WTC11 (cell line): Measurements from ENCODE around the gene DCX. TPM values are rescaled to one million over a fixed set of nuclear protein-coding genes. Genes with fewer than 3 reads are reported as not detected.

ENCODE experiments used
- ATAC-seq: fragments of 200-7000 bp; cut with Tn5 transposase; 2 replicates; pipeline ENCODE4 v1.10.0; 2021; ENCODE audit warnings: mild to moderate bottlenecking, moderate library complexity
- CTCF ChIA-PET: fragments of 300-600 bp; sonication (Branson Sonifier 250); formaldehyde crosslinking; loops from one replicate; lab custom pipeline; 2021; ENCODE audit warnings: antibody characterized with exemption; lab: Charles Lee
- POLR2A ChIA-PET: fragments of 350-600 bp; sonication (Branson Sonifier 250); formaldehyde crosslinking; loops from one replicate; lab custom pipeline; 2021; ENCODE audit warnings: antibody characterized with exemption; lab: Charles Lee
- DNase-seq: peaks from one replicate; pipeline ENCODE4 v3.0.0; 2021; ENCODE audit warnings: low spot score
- H3K27ac Mint-ChIP-seq: 2 replicates; pipeline ENCODE4 v1.8.0; 2021; ENCODE audit warnings: mixed read lengths
- H3K27me3 Mint-ChIP-seq: 2 replicates; pipeline ENCODE4 v1.8.0; 2021; ENCODE audit warnings: low read depth, mild to moderate bottlenecking, moderate library complexity, mixed read lengths
- H3K36me3 Mint-ChIP-seq: 2 replicates; pipeline ENCODE4 v1.8.0; 2021; ENCODE audit warnings: mixed read lengths
- H3K4me1 Mint-ChIP-seq: 2 replicates; pipeline ENCODE4 v1.8.0; 2022; ENCODE audit warnings: mixed read lengths
- H3K4me3 Mint-ChIP-seq: 2 replicates; pipeline ENCODE4 v1.8.0; 2021; ENCODE audit warnings: mild to moderate bottlenecking, moderate library complexity, mixed read lengths
- H3K9me3 Mint-ChIP-seq: 2 replicates; pipeline ENCODE4 v1.8.0; 2021; ENCODE audit warnings: mixed read lengths
- ARID4B ChIP-seq: sonication (generic); formaldehyde crosslinking; IDR thresholded peaks from 2 replicates; pipeline ENCODE4 v1.8.0; 2023; ENCODE audit warnings: missing genetic modification reagents, mild to moderate bottlenecking, borderline replicate concordance
- ATF1 ChIP-seq: sonication (generic); formaldehyde crosslinking; IDR thresholded peaks from 2 replicates; pipeline ENCODE4 v1.8.1; 2023; ENCODE audit warnings: mild to moderate bottlenecking, moderate library complexity, missing genetic modification reagents
- CTCF ChIP-seq: fragments of 200-600 bp; IDR thresholded peaks from 2 replicates; pipeline ENCODE4 v1.8.0; 2022; ENCODE audit warnings: antibody characterized with exemption
- ESRRA ChIP-seq: sonication (generic); formaldehyde crosslinking; IDR thresholded peaks from 2 replicates; pipeline ENCODE4 v1.8.1; 2022; ENCODE audit warnings: mild to moderate bottlenecking, missing genetic modification reagents, borderline replicate concordance
- FOXP4 ChIP-seq: sonication (generic); formaldehyde crosslinking; IDR thresholded peaks from 2 replicates; pipeline ENCODE4 v1.8.0; 2022; ENCODE audit warnings: mild to moderate bottlenecking, missing genetic modification reagents
- GABPB1 ChIP-seq: sonication (generic); formaldehyde crosslinking; IDR thresholded peaks from 2 replicates; pipeline ENCODE4 v1.8.1; 2023; ENCODE audit warnings: mild to moderate bottlenecking, missing genetic modification reagents
- GTF2I ChIP-seq: fragments of 250-450 bp; sonication (Bioruptor Pico); conservative IDR thresholded peaks from 2 replicates; pipeline ENCODE4 v1.4.0; 2021; ENCODE audit warnings: mild to moderate bottlenecking
- KAT7 ChIP-seq: sonication (generic); formaldehyde crosslinking; IDR thresholded peaks from 2 replicates; pipeline ENCODE4 v1.8.1; 2023; ENCODE audit warnings: missing genetic modification reagents, mild to moderate bottlenecking, borderline replicate concordance
- NFYB ChIP-seq: sonication (generic); formaldehyde crosslinking; conservative IDR thresholded peaks from 2 replicates; pipeline ENCODE4 v1.8.0; 2022; ENCODE audit warnings: low read depth, missing genetic modification reagents
- RORB ChIP-seq: fragments of 250-450 bp; sonication (Bioruptor Pico); IDR thresholded peaks from 2 replicates; pipeline ENCODE4 v1.9.0; 2021; ENCODE audit warnings: mild to moderate bottlenecking
- SOX15 ChIP-seq: fragments of 250-450 bp; sonication (Bioruptor Pico); IDR thresholded peaks from 2 replicates; pipeline ENCODE4 v1.9.0; 2021; ENCODE audit warnings: mild to moderate bottlenecking
- TCF7 ChIP-seq: sonication (generic); formaldehyde crosslinking; IDR thresholded peaks from 2 replicates; pipeline ENCODE4 v1.8.0; 2022; ENCODE audit warnings: mild to moderate bottlenecking, low read depth, missing genetic modification reagents, moderate library complexity
- TEAD1 ChIP-seq: sonication (generic); formaldehyde crosslinking; IDR thresholded peaks from 2 replicates; pipeline ENCODE4 v1.8.0; 2022; ENCODE audit warnings: mild to moderate bottlenecking, missing genetic modification reagents
- ZBTB43 ChIP-seq: sonication (generic); formaldehyde crosslinking; IDR thresholded peaks from 2 replicates; pipeline ENCODE4 v1.8.1; 2023; ENCODE audit warnings: mild to moderate bottlenecking, missing genetic modification reagents
- ZNF121 ChIP-seq: sonication (generic); formaldehyde crosslinking; IDR thresholded peaks from 2 replicates; pipeline ENCODE4 v1.8.0; 2023; ENCODE audit warnings: missing genetic modification reagents
- ZNF232 ChIP-seq: sonication (generic); formaldehyde crosslinking; IDR thresholded peaks from 2 replicates; pipeline ENCODE4 v1.8.0; 2022; ENCODE audit warnings: mild to moderate bottlenecking, missing genetic modification reagents
- ZNF317 ChIP-seq: sonication (generic); formaldehyde crosslinking; IDR thresholded peaks from 2 replicates; pipeline ENCODE4 v1.8.1; 2023; ENCODE audit warnings: low read depth, mild to moderate bottlenecking, moderate library complexity, missing genetic modification reagents, borderline replicate concordance
- ZNF416 ChIP-seq: fragments of 250-450 bp; sonication (Bioruptor Pico); IDR thresholded peaks from 2 replicates; pipeline ENCODE4 v1.9.0; 2021; ENCODE audit warnings: mild to moderate bottlenecking, inconsistent platforms
- total RNA-seq: library from RNA; stranded (reverse); gene quantifications from 3 replicates; pipeline ENCODE4 v1.2.3, GENCODE V29; 2021
- TF ChIP-seq, protein P1 (sequence below): sonication (generic); formaldehyde crosslinking; IDR thresholded peaks from 2 replicates; pipeline ENCODE4 v1.8.1; 2023; ENCODE audit warnings: mild to moderate bottlenecking, moderate library complexity, missing genetic modification reagents
- TF ChIP-seq, protein P2 (sequence below): fragments of 250-450 bp; sonication (Bioruptor Pico); IDR thresholded peaks from 2 replicates; pipeline ENCODE4 v1.9.0; 2021; ENCODE audit warnings: mild to moderate bottlenecking
- TF ChIP-seq, protein P3 (sequence below): sonication (generic); formaldehyde crosslinking; IDR thresholded peaks from 2 replicates; pipeline ENCODE4 v1.8.1; 2022; ENCODE audit warnings: missing genetic modification reagents, borderline replicate concordance

Gene DCX
- total RNA-seq, 1 experiment from 2014 or later = 2.1 TPM

GRCh38 chrX:111309083-111309482, 102.9 kb downstream of the DCX start (continued):
- TF ChIP-seq NFYB (CRISPR knock-in tag) = no peak
- TF ChIP-seq, protein P1, sequence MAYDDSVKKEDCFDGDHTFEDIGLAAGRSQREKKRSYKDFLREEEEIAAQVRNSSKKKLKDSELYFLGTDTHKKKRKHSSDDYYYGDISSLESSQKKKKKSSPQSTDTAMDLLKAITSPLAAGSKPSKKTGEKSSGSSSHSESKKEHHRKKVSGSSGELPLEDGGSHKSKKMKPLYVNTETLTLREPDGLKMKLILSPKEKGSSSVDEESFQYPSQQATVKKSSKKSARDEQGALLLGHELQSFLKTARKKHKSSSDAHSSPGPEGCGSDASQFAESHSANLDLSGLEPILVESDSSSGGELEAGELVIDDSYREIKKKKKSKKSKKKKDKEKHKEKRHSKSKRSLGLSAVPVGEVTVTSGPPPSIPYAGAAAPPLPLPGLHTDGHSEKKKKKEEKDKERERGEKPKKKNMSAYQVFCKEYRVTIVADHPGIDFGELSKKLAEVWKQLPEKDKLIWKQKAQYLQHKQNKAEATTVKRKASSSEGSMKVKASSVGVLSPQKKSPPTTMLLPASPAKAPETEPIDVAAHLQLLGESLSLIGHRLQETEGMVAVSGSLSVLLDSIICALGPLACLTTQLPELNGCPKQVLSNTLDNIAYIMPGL (CRISPR knock-in tag) = no peak
- TF ChIP-seq ZNF317 (CRISPR knock-in tag) = no peak
- TF ChIP-seq, protein P2, sequence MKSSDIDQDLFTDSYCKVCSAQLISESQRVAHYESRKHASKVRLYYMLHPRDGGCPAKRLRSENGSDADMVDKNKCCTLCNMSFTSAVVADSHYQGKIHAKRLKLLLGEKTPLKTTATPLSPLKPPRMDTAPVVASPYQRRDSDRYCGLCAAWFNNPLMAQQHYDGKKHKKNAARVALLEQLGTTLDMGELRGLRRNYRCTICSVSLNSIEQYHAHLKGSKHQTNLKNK (CRISPR knock-in tag) = no peak
- TF ChIP-seq ZBTB43 = no peak

- Mint-ChIP-seq H3K36me3 (no peaks in the 10 kb centered on the region), H3K9me3 (no peaks in the 10 kb centered on the region), H3K27me3 (peaks cover 4% of the 10 kb centered on the region), H3K4me1 (0 out of 2 replicates have a peak, but pooled peaks cover under 1% of the 10 kb centered on the region), H3K4me3 (no peak overlapping the region), H3K27ac (no peak overlapping the region)
- ChIA-PET POLR2A (no interaction called here), CTCF (no interaction called here)
- DNase-seq = no peak
- no peak for ATAC-seq
- TF ChIP-seq ZNF232 (CRISPR knock-in tag) (no peak), ZNF121 (CRISPR knock-in tag) (no peak), RORB (CRISPR knock-in tag) (no peak), SOX15 (CRISPR knock-in tag) (no peak), ZNF416 (no peak), ATF1 (CRISPR knock-in tag) (no peak), TEAD1 (CRISPR knock-in tag) (no peak), GTF2I (CRISPR knock-in tag) (no peak), FOXP4 (no peak), GABPB1 (CRISPR knock-in tag) (no peak)
- TF ChIP-seq, protein P3, sequence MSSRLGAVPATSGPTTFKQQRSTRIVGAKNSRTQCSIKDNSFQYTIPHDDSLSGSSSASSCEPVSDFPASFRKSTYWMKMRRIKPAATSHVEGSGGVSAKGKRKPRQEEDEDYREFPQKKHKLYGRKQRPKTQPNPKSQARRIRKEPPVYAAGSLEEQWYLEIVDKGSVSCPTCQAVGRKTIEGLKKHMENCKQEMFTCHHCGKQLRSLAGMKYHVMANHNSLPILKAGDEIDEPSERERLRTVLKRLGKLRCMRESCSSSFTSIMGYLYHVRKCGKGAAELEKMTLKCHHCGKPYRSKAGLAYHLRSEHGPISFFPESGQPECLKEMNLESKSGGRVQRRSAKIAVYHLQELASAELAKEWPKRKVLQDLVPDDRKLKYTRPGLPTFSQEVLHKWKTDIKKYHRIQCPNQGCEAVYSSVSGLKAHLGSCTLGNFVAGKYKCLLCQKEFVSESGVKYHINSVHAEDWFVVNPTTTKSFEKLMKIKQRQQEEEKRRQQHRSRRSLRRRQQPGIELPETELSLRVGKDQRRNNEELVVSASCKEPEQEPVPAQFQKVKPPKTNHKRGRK (CRISPR knock-in tag) = no peak
Observed at GRCh38 chrX:111308039-111308438, 104.0 kb downstream of the DCX start.

GRCh38 chrX:111302284-111302683, 109.7 kb downstream of the DCX start:
- H3K9me3 Mint-ChIP-seq = no peaks in the 10 kb centered on the region
- DNase-seq = no peak
- no peaks in the 10 kb centered on the region for H3K4me1 Mint-ChIP-seq
- ATAC-seq = no peak
- POLR2A ChIA-PET = no interaction called here
- no peak overlapping the region for H3K27ac Mint-ChIP-seq
- H3K36me3 Mint-ChIP-seq = no peaks in the 10 kb centered on the region
- H3K27me3 Mint-ChIP-seq = peaks cover 6% of the 10 kb centered on the region; the same call in 1 of the 2 replicates
- CTCF ChIA-PET = no interaction called here
- H3K4me3 Mint-ChIP-seq = no peak overlapping the region
- TF ChIP-seq CTCF = no peak
- TF ChIP-seq TCF7 = no peak
- no peak for TF ChIP-seq KAT7 (CRISPR knock-in tag)
- TF ChIP-seq ESRRA (CRISPR knock-in tag) = no peak
- TF ChIP-seq, protein P2 (CRISPR knock-in tag) = no peak
- TF ChIP-seq ARID4B (CRISPR knock-in tag) = no peak
